T-cell (primary cell): ENCODE results near the gene PHYHIPL. TPM values are rescaled to one million over a fixed set of nuclear protein-coding genes. Genes with fewer than 3 reads are reported as not detected.
"Not testable (repeated sequence)": the region's sequence is repeated elsewhere in the genome, so short reads cannot be mapped to it uniquely, and the experiment has no call there.

Experiments used
- ATAC-seq, 4 experiments: fragments of 200-7000 bp in 3 of 4; fragments of 150-1000 bp in 1 of 4; cut with Tn5 transposase; replicated peaks in 1 of 4; 1 replicate in 3 of 4; 2 replicates in 1 of 4; pipeline ENCODE4 v1.10.0; 2021; ENCODE audit warnings: moderate library complexity in 3 of 4, mild to moderate bottlenecking in 2 of 4, moderate number of reproducible peaks in 1 of 4
- CTCF ChIA-PET, 2 donors: fragments of 300-600 bp; sonication (Branson Sonifier 250); formaldehyde crosslinking; loops; one replicate each; lab custom pipeline; 2022; ENCODE audit warnings: antibody characterized with exemption in 2 of 2; lab: Charles Lee
- POLR2A ChIA-PET, 2 donors: fragments of 300-600 bp; sonication (Branson Sonifier 250); formaldehyde crosslinking; loops; one replicate each; lab custom pipeline; 2022; ENCODE audit warnings: antibody characterized with exemption in 2 of 2; lab: Charles Lee
- DNase-seq, 35 experiments: peaks; one replicate each; pipeline versions ENCODE4 v3.0.0 to v3.0.0-alpha.2; 2013 to 2023
- H3K27ac ChIP-seq: one replicate; pipeline ENCODE4 v1.5.1; 2013; ENCODE audit warnings: low read length
- H3K27me3 ChIP-seq, 2 experiments: replicated peaks in 1 of 2; 1 replicate in 1 of 2; 2 replicates in 1 of 2; pipeline versions ENCODE4 v1.6.1 to v1.7.0; 2013; ENCODE audit warnings: low read length in 1 of 2, mixed read lengths in 1 of 2; ENCODE audit not compliant: control insufficient read depth in 2 of 2, insufficient read depth in 2 of 2; ENCODE audit errors: extremely low read depth in 1 of 2
- H3K36me3 ChIP-seq, 2 donors: 1 replicate in 1 of 2; 2 replicates in 1 of 2; pipeline versions ENCODE4 v1.6.1 to v1.7.0; 2013; ENCODE audit warnings: low read length in 1 of 2; ENCODE audit not compliant: control insufficient read depth in 2 of 2, insufficient read depth in 1 of 2; ENCODE audit errors: extremely low read depth in 1 of 2
- H3K4me1 ChIP-seq, 2 experiments: 1 replicate in 1 of 2; 2 replicates in 1 of 2; pipeline versions ENCODE4 v1.6.1 to v1.7.0; 2013; ENCODE audit warnings: low read length in 2 of 2, mixed read lengths in 1 of 2; ENCODE audit not compliant: insufficient read depth in 2 of 2, control insufficient read depth in 1 of 2; ENCODE audit errors: extremely low read depth in 1 of 2
- H3K4me3 ChIP-seq, 2 donors: 1 replicate in 1 of 2; 2 replicates in 1 of 2; pipeline versions ENCODE4 v1.5.1 to v1.7.0; 2013; ENCODE audit warnings: mild to moderate bottlenecking in 2 of 2, low read length in 1 of 2, moderate library complexity in 1 of 2; ENCODE audit not compliant: control insufficient read depth in 1 of 2; ENCODE audit errors: extremely low read depth in 1 of 2
- H3K9me3 ChIP-seq: 2 replicates; pipeline ENCODE4 v1.7.0; 2013
- H3K27ac Mint-ChIP-seq, 2 donors: one replicate each; pipeline ENCODE4 v1.8.0; 2020 to 2021; ENCODE audit warnings: mild to moderate bottlenecking in 2 of 2, mixed read lengths in 2 of 2
- H3K27me3 Mint-ChIP-seq, 2 donors: one replicate each; pipeline ENCODE4 v1.8.0; 2021 to 2022; ENCODE audit warnings: mixed read lengths in 2 of 2
- H3K36me3 Mint-ChIP-seq: one replicate; pipeline ENCODE4 v1.8.0; 2021; ENCODE audit warnings: mixed read lengths
- H3K4me1 Mint-ChIP-seq, 3 donors: one replicate each; pipeline ENCODE4 v1.8.0; 2020 to 2022; ENCODE audit warnings: mixed read lengths in 3 of 3, mild to moderate bottlenecking in 1 of 3
- H3K4me3 Mint-ChIP-seq, 3 donors: one replicate each; pipeline ENCODE4 v1.8.0; 2020 to 2022; ENCODE audit warnings: mild to moderate bottlenecking in 3 of 3, mixed read lengths in 3 of 3, moderate library complexity in 3 of 3
- H3K9me3 Mint-ChIP-seq, 3 donors: one replicate each; pipeline ENCODE4 v1.8.0; 2020 to 2022; ENCODE audit warnings: mixed read lengths in 3 of 3
- WGBS: methylation state at CpG from one replicate; pipeline ENCODE4 v1.1.5; 2013; ENCODE audit warnings: missing lambda C conversion rate; ENCODE audit not compliant: insufficient coverage; 5-methylcytosine and 5-hydroxymethylcytosine counted together
- total RNA-seq, 35 experiments: library from RNA in 6 of 35; stranded (reverse) in 6 of 35; fragments of 120-200 nt in 1 of 35; gene quantifications; one replicate each; pipeline versions ENCODE4 v1.2.1 to v1.2.4 and lab custom pipeline; 2013 to 2026

The PHYHIPL gene
- total RNA-seq, 5 donors from 2014 or later (not counting 1 experiment from before 2014, with no cell fraction given) = not detected

DNA sequence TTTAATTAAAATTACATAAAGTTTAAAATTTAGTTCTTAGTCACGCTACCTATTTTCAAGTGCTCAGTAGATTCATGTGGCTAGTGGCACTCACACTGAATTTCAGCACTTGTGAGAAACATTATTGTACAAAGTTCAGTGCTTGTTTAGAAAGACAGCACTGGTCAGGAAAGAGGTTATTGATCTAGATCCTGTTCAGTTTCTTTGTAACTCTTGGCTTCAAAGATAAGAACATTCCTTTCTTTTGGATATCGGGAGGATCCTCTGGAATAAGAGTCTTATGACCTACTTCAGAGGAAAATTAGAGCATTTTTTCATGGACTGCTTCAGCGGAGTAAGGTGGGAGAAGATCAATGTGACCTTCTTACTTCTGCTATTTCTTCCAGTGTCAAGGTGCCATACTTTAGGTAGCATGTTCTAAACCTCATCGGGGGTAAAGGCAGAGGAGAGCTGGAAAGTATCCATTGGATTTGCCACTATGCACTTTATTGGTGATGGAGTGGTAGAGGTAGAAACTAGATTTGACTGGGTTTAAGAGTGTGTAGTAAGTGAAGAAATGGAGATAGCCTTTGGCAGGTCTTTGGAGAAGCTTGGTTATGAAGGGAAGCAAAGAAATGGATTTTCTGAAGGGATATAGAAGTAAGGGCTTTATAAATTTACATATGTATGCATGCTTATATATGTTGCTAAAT, 39.9 kb downstream of the PHYHIPL start:
- POLR2A ChIA-PET = no interaction called here
- no peaks in the 10 kb centered on the region for H3K36me3 ChIP-seq
- WGBS = 100% methylated on average over 1 of the region's 4 CpGs
- ATAC-seq (no peak), DNase-seq (no peak)
- no peaks in the 10 kb centered on the region for H3K9me3 ChIP-seq
- H3K27ac ChIP-seq = no peak overlapping the region
- Mint-ChIP-seq H3K4me1 (no peaks in the 10 kb centered on the region), H3K36me3 (no peaks in the 10 kb centered on the region), H3K27ac (no peak overlapping the region), H3K4me3 (no peak overlapping the region), H3K9me3 (no peaks in the 10 kb centered on the region), H3K27me3 (no peaks in the 10 kb centered on the region)
- H3K4me3 ChIP-seq = no peak overlapping the region
- no peaks in the 10 kb centered on the region for H3K27me3 ChIP-seq
- H3K4me1 ChIP-seq = no peaks in the 10 kb centered on the region
- CTCF ChIA-PET = no interaction called here

DNA sequence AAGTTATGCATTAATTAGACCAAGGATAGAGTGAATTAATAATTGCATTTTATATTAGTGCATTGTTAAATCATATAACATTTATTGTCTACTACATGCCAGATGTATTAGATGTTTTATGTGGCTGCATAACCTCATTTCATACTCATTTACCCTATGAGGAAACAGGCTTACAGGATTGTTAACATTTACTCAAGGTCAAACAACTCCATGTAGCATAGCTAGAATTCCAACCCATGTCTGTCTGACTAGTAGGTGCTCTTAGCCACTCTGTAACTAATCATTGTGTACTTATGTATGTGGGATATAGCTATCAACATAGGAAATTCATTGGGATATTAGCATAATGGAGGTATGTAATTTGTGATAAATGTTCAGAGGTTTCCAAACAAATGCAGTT, 46.3 kb downstream of the PHYHIPL start:
- Histone ChIP-seq H3K4me3 (no peak overlapping the region), H3K9me3 (no peaks in the 10 kb centered on the region), H3K27me3 (no peaks in the 10 kb centered on the region), H3K27ac (no peak overlapping the region), H3K36me3 (no peaks in the 10 kb centered on the region), H3K4me1 (no peaks in the 10 kb centered on the region)
- no peaks in the 10 kb centered on the region for H3K4me1 Mint-ChIP-seq
- ATAC-seq (no peak), DNase-seq (no peak)
- H3K27ac Mint-ChIP-seq = no peak overlapping the region
- H3K27me3 Mint-ChIP-seq = no peaks in the 10 kb centered on the region
- ChIA-PET CTCF (interaction anchor here (0.9 to 1.0 kb wide), 2 partner anchors 9 to 472 kb away, joined by 3 to 5 read pairs; no protein-coding TSS in a partner anchor), POLR2A (no interaction called here)
- H3K36me3 Mint-ChIP-seq = no peaks in the 10 kb centered on the region
- no peaks in the 10 kb centered on the region for H3K9me3 Mint-ChIP-seq
- H3K4me3 Mint-ChIP-seq = no peak overlapping the region

DNA sequence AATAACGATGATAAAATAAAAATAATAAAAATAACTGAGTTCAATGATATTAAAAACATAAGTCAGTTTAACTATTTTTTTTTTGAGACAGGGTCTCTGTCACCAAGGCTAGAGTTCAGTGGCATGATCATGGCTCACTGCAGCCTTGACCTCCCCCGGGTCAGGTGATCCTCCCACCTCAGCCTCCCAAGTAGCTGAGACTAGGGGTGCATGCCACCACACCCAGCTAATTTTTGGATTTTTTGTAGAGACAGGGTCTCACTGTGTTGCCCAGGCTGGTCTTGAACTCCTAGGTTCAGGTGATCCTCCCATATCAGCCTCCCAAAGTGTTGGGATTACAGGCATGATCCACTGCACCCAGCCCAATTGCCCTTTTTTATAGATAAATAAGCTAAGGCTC, 47.2 kb downstream of the PHYHIPL start:
- H3K36me3 Mint-ChIP-seq, H3K27ac ChIP-seq, H3K9me3 Mint-ChIP-seq, H3K4me1 Mint-ChIP-seq, H3K4me1 ChIP-seq, ATAC-seq, H3K27me3 Mint-ChIP-seq, H3K4me3 Mint-ChIP-seq, H3K27me3 ChIP-seq, H3K36me3 ChIP-seq, H3K27ac Mint-ChIP-seq, POLR2A ChIA-PET, H3K9me3 ChIP-seq, H3K4me3 ChIP-seq, DNase-seq: not testable (repeated sequence)
- CTCF ChIA-PET = interaction anchor here in 1 of 2 donors (1.0 kb wide), 1 partner anchor 8 kb away, joined by 3 read pairs; no protein-coding TSS in a partner anchor
- WGBS = no CpG with 5 or more reads among the region's 2 CpGs

DNA sequence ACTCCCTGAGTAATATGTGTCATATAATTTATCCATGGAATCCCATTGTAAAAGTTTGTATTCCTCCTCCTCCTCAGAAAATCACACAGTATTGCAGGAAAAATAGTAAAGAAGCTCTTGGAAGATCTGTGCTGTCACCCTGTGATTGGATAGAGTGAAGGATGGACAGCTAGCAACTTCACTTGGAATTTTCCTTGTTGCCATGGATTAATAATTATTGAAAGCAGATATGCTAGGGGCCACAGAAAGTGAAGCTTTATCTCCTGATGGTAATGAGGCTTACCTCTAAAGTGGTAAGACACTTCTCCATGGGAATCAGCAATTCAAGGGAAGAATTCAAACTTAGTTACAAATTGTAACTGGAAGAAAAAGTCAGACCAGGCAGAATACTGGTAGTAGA, 48.8 kb downstream of the PHYHIPL start:
- POLR2A ChIA-PET = no interaction called here
- H3K9me3 ChIP-seq = no peaks in the 10 kb centered on the region
- H3K4me1 Mint-ChIP-seq = no peaks in the 10 kb centered on the region
- H3K4me1 ChIP-seq = no peaks in the 10 kb centered on the region
- no peak overlapping the region for H3K4me3 ChIP-seq
- DNase-seq (no peak), ATAC-seq (no peak)
- no peaks in the 10 kb centered on the region for H3K27me3 ChIP-seq
- no peaks in the 10 kb centered on the region for H3K36me3 ChIP-seq
- H3K27ac ChIP-seq = no peak overlapping the region
- no peak overlapping the region for H3K27ac Mint-ChIP-seq
- CTCF ChIA-PET = no interaction called here
- H3K27me3 Mint-ChIP-seq = no peaks in the 10 kb centered on the region
- H3K9me3 Mint-ChIP-seq = no peaks in the 10 kb centered on the region
- no peaks in the 10 kb centered on the region for H3K36me3 Mint-ChIP-seq
- no peak overlapping the region for H3K4me3 Mint-ChIP-seq

DNA sequence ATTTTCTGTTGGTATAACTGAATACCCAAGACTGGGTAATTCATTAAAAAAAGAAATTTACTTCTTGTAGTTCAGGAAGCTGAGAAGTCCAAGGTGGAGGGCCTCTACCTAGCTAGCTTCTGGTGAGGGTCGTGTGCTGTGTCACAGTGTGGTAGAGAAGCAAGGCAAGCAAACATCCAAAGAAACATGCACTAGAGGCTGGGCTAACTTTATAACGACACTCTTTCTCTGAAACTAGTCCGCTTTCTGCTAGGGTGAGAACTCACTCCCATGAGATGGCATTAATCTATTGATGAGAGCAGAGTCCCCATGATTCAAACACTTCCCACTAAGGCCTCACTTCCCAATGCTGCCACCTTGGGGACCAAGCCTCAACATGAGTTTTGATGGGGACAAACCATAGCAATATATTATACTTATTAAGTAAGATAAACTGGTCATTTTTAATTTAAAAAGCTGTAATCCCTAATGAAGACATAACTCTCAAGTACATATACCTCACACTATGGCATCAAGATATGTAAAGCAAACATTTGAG, 50.8 kb downstream of the PHYHIPL start:
- no peaks in the 10 kb centered on the region for H3K9me3 Mint-ChIP-seq
- ATAC-seq = no peak
- no peaks in the 10 kb centered on the region for H3K36me3 Mint-ChIP-seq
- ChIA-PET POLR2A (no interaction called here), CTCF (no interaction called here)
- no peaks in the 10 kb centered on the region for H3K27me3 Mint-ChIP-seq
- Histone ChIP-seq H3K36me3 (no peaks in the 10 kb centered on the region), H3K4me1 (no peaks in the 10 kb centered on the region), H3K4me3 (no peak overlapping the region), H3K9me3 (no peaks in the 10 kb centered on the region), H3K27ac (no peak overlapping the region), H3K27me3 (no peaks in the 10 kb centered on the region)
- no peak overlapping the region for H3K27ac Mint-ChIP-seq
- H3K4me3 Mint-ChIP-seq = no peak overlapping the region
- no CpG with 5 or more reads among the region's 3 CpGs for WGBS
- no peak for DNase-seq
- H3K4me1 Mint-ChIP-seq = no peaks in the 10 kb centered on the region

DNA sequence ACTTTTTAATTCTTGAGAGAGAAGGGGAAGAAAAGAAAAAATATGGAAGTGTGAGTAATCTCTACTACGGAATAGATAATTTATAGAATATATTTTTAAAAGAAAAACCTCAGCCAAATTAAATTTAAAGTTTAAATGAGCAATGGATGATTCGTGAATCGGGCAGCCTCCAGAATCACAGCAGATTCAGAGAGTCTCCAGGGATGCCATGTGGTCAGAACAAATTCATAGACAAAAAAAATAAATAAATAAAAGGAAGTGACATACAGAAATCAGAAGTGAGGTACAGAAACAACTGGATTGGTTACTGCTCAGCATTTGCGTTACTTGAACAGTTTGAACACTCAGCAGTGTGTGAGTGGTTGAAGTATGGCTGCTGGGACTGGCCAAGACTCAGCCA, 53.0 kb downstream of the PHYHIPL start:
- ChIA-PET POLR2A (no interaction called here), CTCF (no interaction called here)
- no peak for DNase-seq
- 83% methylated on average over 1 of the region's 4 CpGs for WGBS
- Histone ChIP-seq H3K9me3 (no peaks in the 10 kb centered on the region), H3K36me3 (no peaks in the 10 kb centered on the region), H3K27ac (no peak overlapping the region), H3K4me3 (no peak overlapping the region), H3K27me3 (no peaks in the 10 kb centered on the region), H3K4me1 (no peaks in the 10 kb centered on the region)
- no peak for ATAC-seq
- Mint-ChIP-seq H3K9me3 (no peaks in the 10 kb centered on the region), H3K36me3 (no peaks in the 10 kb centered on the region), H3K4me3 (no peak overlapping the region), H3K27me3 (no peaks in the 10 kb centered on the region), H3K27ac (no peak overlapping the region), H3K4me1 (no peaks in the 10 kb centered on the region)
